Endothelial cell of umbilical vein (primary cell): ENCODE results near the gene SS18L1. TPM values are rescaled to one million over a fixed set of nuclear protein-coding genes. Genes with fewer than 3 reads are reported as not detected.

Experiments used
- Bru-seq: library from RNA; stranded (reverse); fragments of 400-500 nt; gene quantifications from one replicate; lab custom pipeline; 2021; lab: Mats Ljungman, UMichigan
- BruChase-seq, 2 experiments: library from RNA; stranded (reverse); fragments of 400-500 nt; gene quantifications; one replicate each; lab custom pipeline; 2021; lab: Mats Ljungman, UMichigan
- BruUV-seq: library from RNA; stranded (reverse); fragments of 400-500 nt; replicated peaks from 2 replicates; lab custom pipeline; 2021; lab: Mats Ljungman, UMichigan
- CTCF ChIA-PET: fragments of 300-600, 350-600 bp; sonication (Branson Sonifier 250); formaldehyde crosslinking; loops from one replicate; lab custom pipeline; 2021; ENCODE audit warnings: antibody characterized with exemption, inconsistent platforms; lab: Charles Lee
- POLR2A ChIA-PET: fragments of 300-600, 350-600 bp; sonication (Branson Sonifier 250); formaldehyde crosslinking; loops from one replicate; lab custom pipeline; 2021; ENCODE audit warnings: antibody characterized with exemption, inconsistent platforms; lab: Charles Lee
- DNase-seq: peaks from one replicate; pipeline ENCODE4 v3.0.0-alpha.2; 2011; ENCODE audit warnings: low read depth, low spot score
- FAIRE-seq: peaks from 2 replicates; lab custom pipeline; 2011; peaks lifted over from hg19 to GRCh38; lab: Jason Lieb, UNC
- H2AFZ ChIP-seq: 2 replicates; pipeline ENCODE4 v1.6.0; 2012; ENCODE audit warnings: low read depth, low read length, control low read depth, inconsistent platforms
- H3K27ac ChIP-seq: 2 replicates; pipeline ENCODE4 v1.5.1; 2011; ENCODE audit warnings: low read depth, mild to moderate bottlenecking, control low read depth, low read length, moderate library complexity; ENCODE audit not compliant: insufficient read depth
- H3K27me3 ChIP-seq, 2 experiments: 2 replicates each; pipeline versions ENCODE4 v1.6.0 to v1.6.1; 2011; ENCODE audit warnings: low read length in 2 of 2, mixed read lengths in 1 of 2; ENCODE audit not compliant: control insufficient read depth in 2 of 2, insufficient read depth in 2 of 2
- H3K36me3 ChIP-seq, 2 experiments: 2 replicates in 1 of 2; 3 replicates in 1 of 2; pipeline ENCODE4 v1.5.1; 2011; ENCODE audit warnings: low read length in 2 of 2, mild to moderate bottlenecking in 1 of 2, moderate library complexity in 1 of 2; ENCODE audit not compliant: control insufficient read depth in 2 of 2, insufficient read depth in 2 of 2; ENCODE audit errors: extremely low read depth in 1 of 2
- H3K4me1 ChIP-seq: 3 replicates; pipeline ENCODE4 v1.5.1; 2011; ENCODE audit warnings: mild to moderate bottlenecking, low read length; ENCODE audit not compliant: control insufficient read depth, insufficient read depth; ENCODE audit errors: extremely low read depth
- H3K4me2 ChIP-seq: 2 replicates; pipeline ENCODE4 v1.6.1; 2011; ENCODE audit warnings: low read length, control low read depth, mixed read lengths; ENCODE audit not compliant: insufficient read depth
- H3K4me3 ChIP-seq, 3 experiments: fragments of 200-600 bp in 1 of 3; sonication (generic), shearing (Covaris generic) in 1 of 3; replicated peaks in 1 of 3; 2 replicates each; pipeline ENCODE4 v1.5.1; 2011 to 2016; ENCODE audit warnings: control low read depth in 3 of 3, low read length in 3 of 3, mild to moderate bottlenecking in 2 of 3, inconsistent platforms in 1 of 3, low read depth in 1 of 3, moderate library complexity in 1 of 3; ENCODE audit not compliant: insufficient read depth in 1 of 3
- H3K79me2 ChIP-seq: 2 replicates; pipeline ENCODE4 v1.6.0; 2012; ENCODE audit warnings: low read length, inconsistent platforms; ENCODE audit not compliant: control insufficient read depth, insufficient read depth
- H3K9ac ChIP-seq: replicated peaks from 2 replicates; pipeline ENCODE3; 2011; ENCODE audit warnings: low read length, control low read depth; ENCODE audit not compliant: insufficient read depth; ENCODE audit errors: extremely low read depth
- H3K9me1 ChIP-seq: replicated peaks from 3 replicates; pipeline ENCODE4 v1.6.0; 2011; ENCODE audit warnings: mild to moderate bottlenecking, low read length; ENCODE audit not compliant: control insufficient read depth, insufficient read depth; ENCODE audit errors: extremely low read depth
- H3K9me3 ChIP-seq: replicated peaks from 2 replicates; pipeline ENCODE4 v1.5.1; 2012; ENCODE audit warnings: low read length, inconsistent platforms; ENCODE audit not compliant: control insufficient read depth, insufficient read depth
- H4K20me1 ChIP-seq: replicated peaks from 2 replicates; pipeline ENCODE3; 2011; ENCODE audit warnings: mild to moderate bottlenecking, low read length; ENCODE audit not compliant: control insufficient read depth, insufficient read depth; ENCODE audit errors: extremely low read depth
- CTCF ChIP-seq, 2 donors: IDR thresholded peaks; 1 replicate in 1 of 2; 2 replicates in 1 of 2; pipeline ENCODE4 v1.5.1; 2011; ENCODE audit warnings: low read length in 2 of 2, mild to moderate bottlenecking in 2 of 2, moderate library complexity in 2 of 2, control low read depth in 1 of 2, inconsistent platforms in 1 of 2, low read depth in 1 of 2; ENCODE audit not compliant: insufficient read depth in 1 of 2; ENCODE audit errors: extremely low read depth in 1 of 2
- EZH2 ChIP-seq: IDR thresholded peaks from 2 replicates; pipeline ENCODE4 v1.6.1; 2012; ENCODE audit warnings: borderline replicate concordance, low read depth, mild to moderate bottlenecking, moderate library complexity, low read length, inconsistent platforms; ENCODE audit not compliant: severe bottlenecking
- FOS ChIP-seq: IDR thresholded peaks from 2 replicates; pipeline ENCODE4 v1.6.1; 2011; ENCODE audit warnings: mild to moderate bottlenecking, low read length, moderate library complexity, borderline replicate concordance; ENCODE audit not compliant: insufficient read depth
- GATA2 ChIP-seq: IDR thresholded peaks from 2 replicates; pipeline ENCODE4 v1.7.0; 2011; ENCODE audit warnings: low read depth, mild to moderate bottlenecking, moderate library complexity, mixed read lengths, low read length; ENCODE audit not compliant: insufficient read length, insufficient read depth
- JUN ChIP-seq: IDR thresholded peaks from 2 replicates; pipeline ENCODE4 v1.6.1; 2011; ENCODE audit warnings: borderline replicate concordance, low read depth; ENCODE audit not compliant: insufficient read length, insufficient read depth
- MAX ChIP-seq: IDR thresholded peaks from 2 replicates; pipeline ENCODE4 v1.6.1; 2011; ENCODE audit not compliant: insufficient read depth, insufficient read length
- MYC ChIP-seq: IDR thresholded peaks from one replicate; pipeline ENCODE4 v1.6.1; 2011; ENCODE audit warnings: mild to moderate bottlenecking, low read depth, low read length
- POLR2A ChIP-seq: IDR thresholded peaks from 2 replicates; pipeline ENCODE4 v1.6.1; 2012; ENCODE audit warnings: low read depth, mild to moderate bottlenecking, control low read depth, low read length
- POLR2AphosphoS5 ChIP-seq: IDR thresholded peaks from 2 replicates; pipeline ENCODE4 v1.6.1; 2012; ENCODE audit warnings: low read depth, mild to moderate bottlenecking, control low read depth, low read length, moderate library complexity; ENCODE audit not compliant: insufficient read depth
- dilution Hi-C: fragments of 300-500 bp; cut with MboI; formaldehyde crosslinking; loops from one replicate; pipeline ENCODE4 v1.15.0; 2019; ENCODE audit warnings: low sequenced_read_pairs; ENCODE audit not compliant: extremely low pct_ligation_motif_present
- intact Hi-C: fragments of 100-400 bp; cut with micrococcal nuclease; formaldehyde crosslinking; loops from one replicate; pipeline ENCODE4 v1.10.0; 2022
- long read RNA-seq: library from polyadenylated mRNA; stranded (forward); transcript quantifications from one replicate; pipeline ENCODE4 v2.0.0, GENCODE V29; 2021
- polyA minus RNA-seq, 3 experiments: library from RNA; depleted of rRNA, polyadenylated mRNA; stranded (reverse); fragments of >200 nt; gene quantifications; 1 replicate in 1 of 3; 2 replicates in 2 of 3; pipeline ENCODE4 v1.2.3, GENCODE V29; 2011
- polyA plus RNA-seq, 4 experiments: library from polyadenylated mRNA; depleted of rRNA in 3 of 4; stranded (reverse) in 3 of 4; unstranded in 1 of 4; fragments of >200 nt; gene quantifications; 2 replicates each; pipeline versions ENCODE4 v1.2.1 to v1.2.3, GENCODE V29; 2011 to 2012; ENCODE audit warnings: missing spikeins in 1 of 4
- total RNA-seq: library from RNA; stranded (reverse); gene quantifications from 2 replicates; pipeline ENCODE4 v1.2.3, GENCODE V29; 2021

The SS18L1 gene
- total RNA-seq (21.7 and 22.1 TPM in 2 replicates), polyA plus RNA-seq (15.4 and 21.0 TPM in 2 replicates), polyA minus RNA-seq (19.2 and 25.9 TPM in 2 replicates), Bru-seq, nascent RNA (percentile 62 among the genes with signal in this experiment), BruChase-seq, experiment 1, labeled RNA remaining after a 6-hour chase (percentile 85 among the genes with signal in this experiment), BruChase-seq, experiment 2, labeled RNA remaining after a 2-hour chase (percentile 88 among the genes with signal in this experiment)
- polyA plus RNA-seq (2011; cell fraction: cytosol; rRNA removed): 4.9 and 8.4 TPM in 2 replicates
- 40.5 and 40.6 TPM in 2 replicates for polyA plus RNA-seq (2011; cell fraction: nucleus; rRNA removed)
- polyA plus RNA-seq (2012): 8.9 and 11.2 TPM in 2 replicates
- polyA minus RNA-seq (2011; cell fraction: cytosol; rRNA and poly(A)+ RNA removed): 14.1 TPM
- polyA minus RNA-seq (2011; cell fraction: nucleus; rRNA and poly(A)+ RNA removed): 21.9 and 33.6 TPM in 2 replicates
- long read RNA-seq, partial matches to known transcripts: 0 of 9 reads
- long read RNA-seq, other reads (novel, unspliced or antisense): 9 of 9 reads

DNA sequence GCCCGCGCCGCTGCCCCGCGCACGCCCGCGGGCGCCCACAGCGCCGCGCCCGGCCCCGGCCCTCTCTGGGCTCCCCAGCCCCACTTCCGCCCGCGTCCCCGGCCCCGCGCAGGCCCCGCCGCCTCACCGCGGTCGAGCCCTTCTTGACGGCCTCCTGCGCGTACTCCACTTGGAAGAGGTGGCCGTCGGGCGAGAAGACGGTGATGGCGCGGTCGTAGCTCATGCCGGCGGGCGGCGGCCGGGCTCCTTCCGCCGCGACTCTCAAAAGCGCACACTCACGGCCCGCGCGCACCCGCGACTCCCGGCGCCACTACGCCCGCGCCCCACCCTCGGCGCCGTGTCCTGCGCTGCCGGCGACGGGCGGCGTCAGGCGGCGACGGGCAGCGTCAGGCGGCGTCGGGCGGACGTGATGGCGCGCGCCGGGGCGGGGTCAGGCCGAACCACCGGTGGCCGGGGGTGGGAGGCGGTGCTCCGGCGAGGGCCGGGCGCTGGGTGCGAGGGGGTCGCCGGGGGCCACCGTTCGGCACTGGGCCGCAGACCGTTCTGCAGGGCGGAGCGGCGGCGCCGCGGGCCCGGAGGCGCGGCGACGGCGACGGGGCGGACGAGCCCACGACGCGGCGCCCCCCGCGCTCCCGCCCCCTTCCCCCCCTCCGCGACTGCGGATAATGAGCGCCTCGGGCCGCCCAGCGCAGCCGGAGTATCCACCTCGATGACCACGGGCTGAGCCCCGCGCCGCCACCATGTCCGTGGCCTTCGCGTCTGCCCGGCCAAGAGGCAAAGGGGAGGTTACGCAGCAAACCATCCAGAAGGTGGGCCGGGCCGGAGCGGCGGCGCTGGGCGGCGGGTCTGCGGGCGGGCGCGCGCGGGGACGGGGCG lies at the start of gene SS18L1, which contains the start of gene PSMA7:
TSS of gene SS18L1 (plus strand) at position 689 of the 876 bp plus-strand sequence. CDS start at position 741, 52 bp downstream.
TSS of gene PSMA7 (minus strand) at position 314 of the 876 bp plus-strand sequence. CDS start at position 223, 91 bp downstream.
- peaks cover 85% of the 10 kb centered on the region for H3K79me2 ChIP-seq
- TF ChIP-seq EZH2 (no peak), POLR2AphosphoS5 (peak; percentile 83), MYC (no peak), MAX (no peak), POLR2A (peak; percentile 70), JUN (no peak), CTCF (IDR thresholded peaks at IDR 0.05; ENCODE audit: extremely low read depth in 1 of 2, insufficient read depth in 1 of 2, low read depth in 1 of 2, low read length in 2 of 2) (no peak), FOS (no peak), GATA2 (no peak)
- ChIA-PET CTCF (interaction anchor here (1.4 kb wide), 1 partner anchor 14 kb away, joined by 4 read pairs; no protein-coding TSS in a partner anchor), POLR2A (interaction anchor here (0.7 kb wide), 1 partner anchor 77 kb away, joined by 3 read pairs; no protein-coding TSS in a partner anchor)
- H4K20me1 ChIP-seq: peaks cover 6% of the 10 kb centered on the region
- intact Hi-C loops: loop anchor here (1.0 to 2.0 kb wide), 2 partner anchors 21 to 40 kb away; partner anchors contain the start of genes LSM14B and MTG2
- no TSS peak for BruUV-seq
- no peaks in the 10 kb centered on the region for H3K9me1 ChIP-seq
- H3K9me3 ChIP-seq: no peaks in the 10 kb centered on the region
- peaks cover 20% of the 10 kb centered on the region in 2 experiments for H3K36me3 ChIP-seq
- peak within 1 kb of the TSS; percentile 59 to 80 (median 69) for H3K4me3 ChIP-seq
- H3K4me2 ChIP-seq: peak within 1 kb of the TSS; percentile 84
- FAIRE-seq (peak; percentile 75), DNase-seq (peak; percentile 81)
- peak within 1 kb of the TSS; percentile 88 for H3K27ac ChIP-seq
- dilution Hi-C loops: no loop called here
- H3K9ac ChIP-seq: peak within 1 kb of the TSS; percentile 92
- no peaks in the 10 kb centered on the region for H3K27me3 ChIP-seq
- H3K4me1 ChIP-seq: peaks cover 8% of the 10 kb centered on the region
- H2AFZ ChIP-seq: peak within 1 kb of the TSS; percentile 57
